Pericardium fibroblast (primary cell): ENCODE data around the gene SRP68. TPM values are rescaled to one million over a fixed set of nuclear protein-coding genes. Genes with fewer than 3 reads are reported as not detected.

Experiments
- total RNA-seq: library from RNA; depleted of rRNA; stranded (reverse); fragments of >200 nt; gene quantifications from 2 replicates; pipeline ENCODE4 v1.2.3, GENCODE V29; 2015

SRP68 gene
- total RNA-seq, result 16.7 and 24.9 TPM in 2 replicates

GRCh38 chr17:76072148-76072858, at the start of gene SRP68:
Gene SRP68, minus strand, starts transcription at chr17:76072517. Its CDS starts 26 bp downstream, at chr17:76072491.

GRCh38 chr17:76103274-76104139, 31.2 kb upstream of the SRP68 start, which contains the start of gene EXOC7:
Gene EXOC7, minus strand, starts transcription at chr17:76103787. Its CDS starts 95 bp downstream, at chr17:76103692.

GRCh38 chr17:76078860-76079534, 6.7 kb upstream of the SRP68 start, which contains the start of gene ZACN:
Gene ZACN, plus strand, starts transcription at chr17:76079182. Its CDS starts 83 bp downstream, at chr17:76079265.

GRCh38 chr17:76074390-76075363, 2.4 kb upstream of the SRP68 start, which contains the start of gene GALR2:
Gene GALR2, plus strand, starts transcription at chr17:76074781. Its CDS starts 103 bp downstream, at chr17:76074884.

GRCh38 chr17:76027159-76027839, 45.0 kb downstream of the SRP68 start, which contains the start of gene EVPL:
Gene EVPL, minus strand, starts transcription at chr17:76027306. Its CDS starts 108 bp downstream, at chr17:76027198.

GRCh38 chr17:76000755-76001521, 71.4 kb downstream of the SRP68 start, which contains the start of gene CDK3:
Gene CDK3, plus strand, starts transcription at chr17:76000855. Its CDS starts 571 bp downstream, at chr17:76001426.

Other genes starting within 250 kb of the SRP68 start
- gene UNC13D, start 228.1 kb downstream of the SRP68 start, total RNA-seq, result 0.70 and 1.6 TPM in 2 replicates
- gene WBP2, start 217.2 kb downstream of the SRP68 start, total RNA-seq, result 51.3 and 60.2 TPM in 2 replicates
- 25.0 and 34.0 TPM in 2 replicates for gene TRIM47, start 193.9 kb downstream of the SRP68 start, total RNA-seq
- 21.9 and 37.7 TPM in 2 replicates for gene TRIM65, start 175.6 kb downstream of the SRP68 start, total RNA-seq
- gene MRPL38, start 167.6 kb downstream of the SRP68 start, total RNA-seq, result 16.5 and 20.1 TPM in 2 replicates
- gene FBF1, start 131.5 kb downstream of the SRP68 start, total RNA-seq, result 4.9 and 6.8 TPM in 2 replicates
- 19.1 and 24.3 TPM in 2 replicates for gene ACOX1, start 93.4 kb downstream of the SRP68 start, total RNA-seq
- 14.7 and 37.5 TPM in 2 replicates for gene TEN1, start 93.3 kb downstream of the SRP68 start, total RNA-seq
- 0.77 and 2.7 TPM in 2 replicates for gene CDK3, start 71.7 kb downstream of the SRP68 start, total RNA-seq
- not detected in 2 replicates for gene EVPL, start 45.2 kb downstream of the SRP68 start, total RNA-seq
- not detected in 2 replicates for gene GALR2, start 2.3 kb upstream of the SRP68 start, total RNA-seq
- not detected in 2 replicates for gene ZACN, start 6.7 kb upstream of the SRP68 start, total RNA-seq
- gene EXOC7, start 31.3 kb upstream of the SRP68 start, total RNA-seq, result 48.9 and 49.9 TPM in 2 replicates
- gene FOXJ1, start 68.7 kb upstream of the SRP68 start, total RNA-seq, result not detected in 2 replicates
- 0.12 and 0.34 TPM in 2 replicates for gene RNF157, start 168.0 kb upstream of the SRP68 start, total RNA-seq
- 5.6 and 7.0 TPM in 2 replicates for gene UBALD2, start 192.8 kb upstream of the SRP68 start, total RNA-seq
- 1.5 and 3.0 TPM in 2 replicates for gene QRICH2, start 235.8 kb upstream of the SRP68 start, total RNA-seq